SK-N-SH treated with all-trans-retinoic acid at 6 μM for 48 hours (cell line): ENCODE data around the gene MYH8.

Experiments used
- ARNTL ChIP-seq: fragments of 450-650 bp; formaldehyde crosslinking; IDR thresholded peaks from 2 replicates; pipeline ENCODE4 v1.5.0; 2020; ENCODE audit warnings: low read depth, mild to moderate bottlenecking, moderate library complexity, borderline replicate concordance
- BACH2 ChIP-seq: fragments of 250-450 bp; sonication (Bioruptor Pico); IDR thresholded peaks from 2 replicates; pipeline ENCODE4 v1.9.0; 2021; ENCODE audit warnings: mild to moderate bottlenecking, borderline replicate concordance
- CSDC2 ChIP-seq: fragments of 250-450 bp; sonication (Bioruptor Pico); IDR thresholded peaks from 2 replicates; pipeline ENCODE4 v1.5.0; 2020; ENCODE audit warnings: mild to moderate bottlenecking, moderate library complexity
- GLIS3 ChIP-seq: fragments of 250-450 bp; sonication (Bioruptor Pico); IDR thresholded peaks from 2 replicates; pipeline ENCODE4 v1.5.0; 2020; ENCODE audit warnings: mild to moderate bottlenecking, moderate library complexity
- PATZ1 ChIP-seq: fragments of 250-450 bp; sonication (Bioruptor Pico); IDR thresholded peaks from 2 replicates; pipeline ENCODE4 v1.8.0; 2020; ENCODE audit warnings: mild to moderate bottlenecking, moderate library complexity, borderline replicate concordance
- PPARA ChIP-seq: fragments of 250-450 bp; sonication (Bioruptor Pico); IDR thresholded peaks from 2 replicates; pipeline ENCODE4 v1.5.0; 2020; ENCODE audit warnings: mild to moderate bottlenecking, borderline replicate concordance
- RARB ChIP-seq: fragments of 250-450 bp; sonication (Bioruptor Pico); IDR thresholded peaks from 2 replicates; pipeline ENCODE4 v1.8.0; 2021; ENCODE audit warnings: mild to moderate bottlenecking, moderate library complexity
- ZFP3 ChIP-seq: fragments of 250-450 bp; sonication (Bioruptor Pico); IDR thresholded peaks from 2 replicates; pipeline ENCODE4 v1.5.0; 2020; ENCODE audit warnings: mild to moderate bottlenecking, moderate library complexity
- ZFP30 ChIP-seq: fragments of 450-650 bp; formaldehyde crosslinking; IDR thresholded peaks from 2 replicates; pipeline ENCODE4 v1.5.0; 2022; ENCODE audit warnings: mild to moderate bottlenecking, moderate library complexity

DNA sequence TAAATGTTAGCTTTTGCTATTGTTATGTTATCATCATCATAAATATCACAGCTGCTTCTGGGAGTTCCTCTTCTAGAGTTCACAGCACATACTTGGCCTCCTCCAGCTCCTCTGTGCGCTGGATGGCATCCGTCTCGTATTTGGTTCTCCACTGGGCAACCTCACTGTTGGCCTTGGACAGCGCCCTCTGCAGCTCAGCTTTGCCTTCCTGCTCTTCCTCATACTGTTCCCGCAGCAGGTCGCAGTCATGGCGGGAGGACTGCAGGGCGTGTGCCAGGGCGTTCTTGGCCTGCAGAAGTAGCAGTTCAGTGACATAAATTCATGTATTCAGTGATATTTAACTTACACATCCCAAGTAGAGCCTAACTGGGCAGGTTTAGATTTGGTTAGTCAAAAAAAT is 23.4 kb downstream of the MYH8 start:
- TF ChIP-seq PPARA (CRISPR knock-in tag) (no peak), GLIS3 (no peak), PATZ1 (CRISPR knock-in tag) (no peak), BACH2 (CRISPR knock-in tag) (no peak), ZFP30 (CRISPR knock-in tag) (no peak), CSDC2 (CRISPR knock-in tag) (no peak), ARNTL (CRISPR knock-in tag) (no peak), ZFP3 (no peak), RARB (CRISPR knock-in tag) (no peak)
